ENCODE results near the gene MCM10. TPM values are rescaled to one million over a fixed set of nuclear protein-coding genes. Genes with fewer than 3 reads are reported as not detected.
"Not testable (repeated sequence)": the region's sequence is repeated elsewhere in the genome, so short reads cannot be mapped to it uniquely, and the experiment has no call there.

The MCM10 gene
- total RNA-seq, 2 experiments from 2014 or later: 75.1 to 78.2 TPM

DNA sequence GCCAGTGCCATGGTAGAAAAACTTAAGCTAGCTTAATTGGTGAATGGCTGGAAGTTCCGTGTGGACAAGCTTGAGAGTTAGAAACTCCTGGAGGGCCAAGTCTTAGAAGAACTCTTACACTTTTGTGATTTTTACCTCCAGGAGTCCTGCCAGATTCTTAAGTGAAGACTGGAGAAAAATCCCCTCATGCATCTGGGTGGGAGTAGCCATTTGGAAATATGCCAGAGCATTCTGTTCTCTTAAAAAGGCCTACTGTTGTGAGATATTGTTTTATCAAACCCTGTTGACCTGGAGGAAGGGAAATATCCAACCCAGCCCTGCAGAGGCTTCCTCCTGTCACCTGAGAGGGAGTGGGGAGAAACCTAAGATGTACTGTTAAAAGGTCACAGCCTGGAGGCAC, 17.6 kb upstream of the MCM10 start:
- no peak for DNase-seq
- Mint-ChIP-seq H3K9me3 (ENCODE audit: low read depth) (peaks cover 3% of the 10 kb centered on the region), H3K27ac (no peak overlapping the region), H3K4me3 (no peak overlapping the region), H3K27me3 (no peaks in the 10 kb centered on the region), H3K36me3 (peaks cover 44% of the 10 kb centered on the region), H3K4me1 (no peaks in the 10 kb centered on the region)
- CTCF ChIA-PET: no interaction called here
- no peak for ATAC-seq

DNA sequence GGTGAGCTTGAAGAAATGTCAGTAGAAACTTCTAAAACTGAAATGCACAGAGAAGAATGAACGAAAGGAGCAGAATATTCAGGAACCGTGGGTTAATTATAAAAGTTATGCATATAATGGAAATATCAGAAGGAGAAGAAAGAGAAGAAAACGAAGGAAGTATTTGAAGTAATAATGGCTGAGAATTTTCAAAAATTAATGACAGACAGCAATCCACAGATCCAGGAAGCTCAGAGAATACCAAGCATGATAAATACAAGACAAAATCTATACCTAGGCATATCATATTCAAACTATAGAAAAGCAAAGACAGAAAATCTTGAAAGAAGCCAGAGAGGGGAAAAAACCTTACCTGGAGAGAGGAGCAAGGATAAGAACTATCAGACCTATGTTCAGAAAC, 16.5 kb upstream of the MCM10 start:
- CTCF ChIA-PET: no interaction called here
- DNase-seq (no peak), ATAC-seq (no peak)
- Mint-ChIP-seq H3K27ac (no peak overlapping the region), H3K4me3 (no peak overlapping the region), H3K9me3 (ENCODE audit: low read depth) (peaks cover 3% of the 10 kb centered on the region), H3K36me3 (peaks cover 41% of the 10 kb centered on the region), H3K4me1 (no peaks in the 10 kb centered on the region), H3K27me3 (no peaks in the 10 kb centered on the region)

DNA sequence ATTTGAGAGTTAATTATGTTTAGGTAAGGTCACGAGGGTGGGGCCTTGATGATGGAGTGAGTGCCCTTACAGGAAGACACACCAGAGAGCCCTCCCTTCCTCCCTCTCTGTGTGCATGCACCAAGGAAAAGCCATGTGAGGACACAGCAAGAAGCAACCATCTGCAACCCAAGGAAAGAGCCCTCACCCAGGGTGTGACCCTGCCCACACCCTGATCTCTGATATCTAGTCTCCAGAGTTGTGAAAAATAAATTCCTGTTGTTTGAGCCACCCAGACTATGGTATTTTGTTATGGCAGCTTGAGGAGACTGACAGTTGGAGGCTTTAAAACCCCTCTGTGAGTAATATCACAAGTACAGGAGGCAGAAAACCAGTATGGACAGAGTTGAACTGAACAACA, 15.0 kb upstream of the MCM10 start:
- ATAC-seq (no peak), DNase-seq (no peak)
- Mint-ChIP-seq H3K27me3 (no peaks in the 10 kb centered on the region), H3K4me3 (no peak overlapping the region), H3K36me3 (peaks cover 27% of the 10 kb centered on the region), H3K27ac (no peak overlapping the region), H3K4me1 (no peaks in the 10 kb centered on the region), H3K9me3 (ENCODE audit: low read depth) (peaks cover 3% of the 10 kb centered on the region)
- CTCF ChIA-PET: interaction anchor here (2.6 kb wide), 1 partner anchor 14 kb away, joined by 9 read pairs; the partner anchor contains the start of gene MCM10

DNA sequence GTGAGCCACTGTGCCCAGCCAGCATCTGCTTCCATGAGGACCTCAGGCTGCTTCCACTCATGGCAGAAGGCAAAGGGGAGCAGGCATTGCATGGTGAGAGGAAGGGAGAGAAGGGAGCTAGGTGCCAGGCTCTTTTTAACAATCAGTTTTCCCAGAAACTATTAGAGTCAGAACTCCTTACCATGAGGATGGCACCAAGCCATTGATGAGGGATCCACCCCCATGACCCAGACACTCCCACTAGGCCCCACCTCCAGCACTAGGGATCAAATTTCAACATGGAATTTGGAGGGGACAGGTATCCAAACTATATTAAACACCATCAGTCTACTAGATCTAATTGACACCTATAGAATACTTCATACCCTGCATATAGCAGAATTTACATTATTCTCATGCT, 14.2 kb upstream of the MCM10 start:
- H3K27me3 Mint-ChIP-seq: no peaks in the 10 kb centered on the region
- DNase-seq: no peak
- CTCF ChIA-PET: interaction anchor here (2.6 kb wide), 1 partner anchor 14 kb away, joined by 9 read pairs; the partner anchor contains the start of gene MCM10
- H3K27ac Mint-ChIP-seq: no peak overlapping the region
- ATAC-seq: no peak
- no peaks in the 10 kb centered on the region for H3K4me1 Mint-ChIP-seq
- peaks cover 3% of the 10 kb centered on the region for H3K9me3 Mint-ChIP-seq (ENCODE audit: low read depth)
- no peak overlapping the region for H3K4me3 Mint-ChIP-seq
- H3K36me3 Mint-ChIP-seq: peaks cover 25% of the 10 kb centered on the region

DNA sequence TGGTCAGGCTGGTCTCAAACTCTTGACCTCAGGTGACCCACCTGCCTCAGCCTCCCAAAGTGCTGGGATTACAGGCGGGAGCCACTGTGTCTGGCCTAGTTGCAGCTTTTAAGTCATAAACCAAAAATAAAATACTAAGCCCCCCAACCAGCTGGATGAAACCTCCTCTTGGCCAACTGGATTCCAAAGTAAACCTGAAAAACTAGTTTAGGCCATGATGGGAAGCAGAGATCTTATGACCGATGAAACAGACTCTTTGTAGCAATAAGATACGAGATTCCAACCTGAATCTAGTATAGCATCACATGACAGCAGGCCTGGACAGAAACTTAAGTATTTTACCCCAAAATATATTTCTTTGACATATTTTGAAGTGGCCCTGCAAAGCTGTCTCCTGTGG, 9.1 kb upstream of the MCM10 start:
- Mint-ChIP-seq H3K27me3 (no peaks in the 10 kb centered on the region), H3K27ac (no peak overlapping the region), H3K36me3 (no peaks in the 10 kb centered on the region), H3K9me3 (ENCODE audit: low read depth) (no peaks in the 10 kb centered on the region), H3K4me1 (peaks cover under 1% of the 10 kb centered on the region), H3K4me3 (no peak overlapping the region)
- ATAC-seq: no peak
- DNase-seq: no peak
- CTCF ChIA-PET: interaction anchor here (1.4 kb wide), 2 partner anchors 9 to 150 kb away, joined by 3 to 4 read pairs; partner anchors contain the start of gene MCM10

DNA sequence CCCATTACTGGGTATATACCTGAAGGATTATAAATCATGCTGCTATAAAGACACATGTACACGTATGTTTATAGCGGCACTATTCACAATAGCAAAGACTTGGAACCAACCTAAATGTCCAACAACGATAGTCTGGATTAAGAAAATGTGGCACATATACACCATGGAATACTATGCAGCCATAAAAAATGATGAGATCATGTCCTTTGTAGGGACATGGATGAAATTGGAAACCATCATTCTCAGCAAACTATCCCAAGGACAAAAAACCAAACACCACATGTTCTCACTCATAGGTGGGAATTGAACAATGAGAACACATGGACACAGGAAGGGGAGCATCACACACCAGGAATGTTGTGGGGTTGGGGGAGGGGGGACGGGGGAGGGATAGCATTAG, 5.5 kb upstream of the MCM10 start:
- DNase-seq; H3K27me3 Mint-ChIP-seq; H3K9me3 Mint-ChIP-seq (ENCODE audit: low read depth); H3K36me3 Mint-ChIP-seq; ATAC-seq; H3K27ac Mint-ChIP-seq; CTCF ChIA-PET; H3K4me3 Mint-ChIP-seq: not testable (repeated sequence)
- H3K4me1 Mint-ChIP-seq: peaks cover 15% of the 10 kb centered on the region

DNA sequence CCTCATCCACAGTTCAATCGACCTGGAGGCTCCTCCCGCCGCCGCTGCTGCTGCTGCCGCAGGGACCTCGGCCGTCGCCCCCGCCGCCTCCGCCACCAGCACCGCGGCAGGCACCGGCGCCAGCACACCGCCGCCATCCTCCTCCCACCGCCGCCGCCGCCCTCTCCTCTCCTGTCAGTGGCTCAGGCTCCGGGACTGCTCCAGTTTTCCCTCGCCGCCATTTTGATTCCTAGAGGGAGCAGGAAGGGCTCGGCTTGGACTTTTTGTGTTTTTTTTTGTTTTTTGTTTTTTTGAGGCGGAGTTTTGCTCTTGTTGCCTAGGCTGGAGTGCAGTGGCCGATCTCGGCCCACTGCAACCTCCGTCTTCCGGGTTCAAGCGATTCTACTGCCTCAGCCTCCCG, 3.0 kb upstream of the MCM10 start:
- no peak for ATAC-seq
- peaks cover 6% of the 10 kb centered on the region for H3K36me3 Mint-ChIP-seq
- peaks cover 32% of the 10 kb centered on the region for H3K4me1 Mint-ChIP-seq
- peak overlapping the region; percentile 54 for H3K4me3 Mint-ChIP-seq
- H3K27ac Mint-ChIP-seq: peak overlapping the region; percentile 67
- peaks cover 2% of the 10 kb centered on the region for H3K27me3 Mint-ChIP-seq
- CTCF ChIA-PET: interaction anchor here (1.0 kb wide), 1 partner anchor 144 kb away, joined by 4 read pairs; no protein-coding TSS in a partner anchor
- no peak for DNase-seq
- H3K9me3 Mint-ChIP-seq (ENCODE audit: low read depth): no peaks in the 10 kb centered on the region

DNA sequence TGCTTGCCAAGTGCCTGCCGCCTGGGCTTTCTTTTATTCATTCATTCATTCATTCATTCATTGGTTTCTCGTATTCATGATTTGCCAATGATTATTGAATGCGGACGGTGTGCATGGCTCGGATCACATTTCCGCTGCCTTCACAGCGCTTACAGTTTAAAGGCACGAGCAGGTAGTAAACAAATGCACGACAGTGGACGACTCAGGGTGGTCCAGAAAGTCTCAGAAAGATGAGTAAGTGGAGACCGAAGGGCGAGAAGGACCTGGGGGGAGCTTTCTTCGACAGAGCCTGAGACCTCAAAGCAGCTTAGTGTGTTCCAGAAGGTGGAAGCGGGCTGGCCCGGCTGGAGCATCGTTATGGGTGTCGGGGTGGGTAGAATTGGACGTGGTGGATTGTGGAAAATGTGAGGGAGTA, 506 bp downstream of the MCM10 start:
- CTCF ChIA-PET: interaction anchor here (0.6 to 3.4 kb wide), 17 partner anchors 9 to 625 kb away, joined by 3 to 55 read pairs (median 5); partner anchors contain the start of genes OPTN and PHYH
- H3K36me3 Mint-ChIP-seq: peaks cover 23% of the 10 kb centered on the region
- peak; percentile 55 for DNase-seq
- peaks cover 49% of the 10 kb centered on the region for H3K4me1 Mint-ChIP-seq
- ATAC-seq: peak; percentile 27
- peak overlapping the region; percentile 69 for H3K27ac Mint-ChIP-seq
- no peaks in the 10 kb centered on the region for H3K9me3 Mint-ChIP-seq (ENCODE audit: low read depth)
- peak overlapping the region; percentile 88 for H3K4me3 Mint-ChIP-seq
- H3K27me3 Mint-ChIP-seq: peaks cover 2% of the 10 kb centered on the region

DNA sequence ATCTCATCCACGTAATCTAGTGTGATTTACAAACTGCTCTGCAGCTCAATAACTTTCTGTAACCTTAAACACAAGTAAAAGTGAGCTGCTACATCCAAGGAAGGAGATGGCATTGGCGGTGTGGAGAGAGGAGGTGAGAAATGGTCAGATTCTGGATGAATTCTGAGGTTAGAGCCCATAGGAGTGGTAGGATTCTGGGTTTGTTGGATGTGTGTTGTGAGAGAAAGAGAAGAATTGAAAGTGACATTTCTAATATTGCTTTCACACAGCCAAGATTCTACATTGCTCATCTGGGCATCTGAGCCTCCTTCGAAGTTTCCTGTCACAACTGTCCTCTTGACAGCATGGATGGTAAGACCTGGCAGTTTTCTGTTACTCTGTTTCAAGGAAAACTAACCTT, 2.5 kb downstream of the MCM10 start:
- Mint-ChIP-seq H3K36me3 (peaks cover 31% of the 10 kb centered on the region), H3K4me3 (no peak overlapping the region), H3K9me3 (ENCODE audit: low read depth) (no peaks in the 10 kb centered on the region), H3K27me3 (peaks cover 2% of the 10 kb centered on the region), H3K27ac (no peak overlapping the region), H3K4me1 (peaks cover 44% of the 10 kb centered on the region)
- DNase-seq (no peak), ATAC-seq (no peak)
- CTCF ChIA-PET: no interaction called here

DNA sequence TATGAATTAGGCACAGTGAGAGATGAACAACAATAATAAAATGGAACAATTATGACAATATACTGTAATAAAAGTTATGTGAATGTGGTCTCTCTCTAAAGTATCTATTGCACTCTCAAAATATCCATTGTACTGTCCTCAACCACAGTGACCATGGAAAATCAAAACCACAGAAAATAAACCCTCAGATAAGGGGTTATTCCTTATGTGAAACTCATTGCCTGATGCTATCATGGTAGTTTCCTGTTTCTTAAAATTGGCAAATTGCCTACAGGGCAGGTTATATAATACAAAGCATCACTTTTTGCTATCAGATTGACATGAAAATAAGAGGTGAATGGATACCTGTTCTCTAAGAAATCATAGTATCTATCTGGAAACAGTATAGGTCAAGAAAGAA, 3.8 kb downstream of the MCM10 start:
- CTCF ChIA-PET: no interaction called here
- Mint-ChIP-seq H3K27me3 (no peaks in the 10 kb centered on the region), H3K4me3 (no peak overlapping the region), H3K4me1 (peaks cover 39% of the 10 kb centered on the region), H3K9me3 (ENCODE audit: low read depth) (no peaks in the 10 kb centered on the region), H3K36me3 (peaks cover 36% of the 10 kb centered on the region), H3K27ac (no peak overlapping the region)
- DNase-seq (no peak), ATAC-seq (no peak)

DNA sequence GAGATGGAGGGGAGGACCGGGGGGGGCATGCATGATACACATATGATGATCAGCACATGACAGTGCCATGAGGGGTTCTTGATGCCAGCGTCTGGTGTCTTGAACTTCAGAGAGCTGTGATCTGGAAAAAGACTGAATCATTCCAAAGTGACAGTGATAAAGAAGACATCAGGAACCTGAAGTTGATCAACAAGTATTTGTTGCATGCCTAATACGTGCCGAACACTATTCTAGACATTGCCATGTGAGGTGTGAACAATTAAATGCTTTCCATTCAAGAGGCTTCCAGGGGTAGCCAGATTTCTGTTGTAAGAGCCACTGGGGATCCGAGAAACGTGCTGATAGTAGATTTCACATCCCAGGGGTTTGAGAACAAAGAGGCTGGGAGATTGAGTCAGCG, 6.2 kb downstream of the MCM10 start:
- peaks cover 45% of the 10 kb centered on the region for H3K36me3 Mint-ChIP-seq
- ATAC-seq: no peak

DNA sequence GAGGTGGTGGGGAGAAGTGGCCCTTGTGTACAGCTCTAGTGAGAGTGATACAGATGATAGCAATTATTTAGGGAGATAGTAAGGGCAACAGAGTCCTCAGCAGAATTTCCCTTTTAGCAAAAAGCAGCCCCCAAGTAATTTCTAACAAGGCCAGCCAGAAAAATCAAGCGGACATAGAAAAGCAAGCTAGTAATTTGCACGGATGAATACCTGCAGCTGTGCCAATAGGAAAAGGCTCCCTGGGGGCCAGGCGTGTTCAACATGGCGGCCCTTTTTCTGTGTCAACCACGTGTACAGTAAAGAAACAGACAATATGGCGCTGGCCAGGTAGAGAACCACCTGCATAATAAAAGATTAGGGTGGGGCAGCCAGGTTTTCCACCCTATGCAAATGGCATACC, 7.4 kb downstream of the MCM10 start:
- H3K27me3 Mint-ChIP-seq: no peaks in the 10 kb centered on the region
- H3K36me3 Mint-ChIP-seq: peaks cover 51% of the 10 kb centered on the region
- no peaks in the 10 kb centered on the region for H3K9me3 Mint-ChIP-seq (ENCODE audit: low read depth)
- no peak for ATAC-seq
- peaks cover 13% of the 10 kb centered on the region for H3K4me1 Mint-ChIP-seq
- no peak overlapping the region for H3K27ac Mint-ChIP-seq
- CTCF ChIA-PET: no interaction called here
- no peak for DNase-seq
- no peak overlapping the region for H3K4me3 Mint-ChIP-seq

More for the DNA sequence above, 6.2 kb downstream of the MCM10 start:
- Mint-ChIP-seq H3K9me3 (ENCODE audit: low read depth) (no peaks in the 10 kb centered on the region), H3K4me3 (no peak overlapping the region), H3K4me1 (peaks cover 22% of the 10 kb centered on the region), H3K27ac (no peak overlapping the region), H3K27me3 (no peaks in the 10 kb centered on the region)
- no peak for DNase-seq
- CTCF ChIA-PET: no interaction called here

DNA sequence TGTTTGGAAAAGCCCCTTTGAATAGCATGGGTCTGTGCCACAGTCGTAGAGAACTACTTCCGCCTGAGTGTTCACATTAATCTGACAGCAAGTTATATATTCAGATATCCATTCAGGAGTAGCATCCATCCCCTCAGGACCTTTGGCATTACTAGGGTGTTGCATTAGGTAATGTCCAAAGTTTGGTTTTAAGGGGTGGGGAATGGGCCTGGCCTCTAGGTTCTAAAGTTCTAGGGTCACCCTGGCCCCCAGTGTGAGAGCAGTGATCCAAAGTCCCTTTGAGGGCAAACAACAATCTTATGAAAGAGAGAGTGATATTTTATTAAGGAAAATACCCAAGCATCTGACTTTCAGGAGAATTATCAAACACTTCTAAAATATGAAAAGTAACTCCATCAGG, 12.3 kb downstream of the MCM10 start:
- H3K9me3 Mint-ChIP-seq (ENCODE audit: low read depth): no peaks in the 10 kb centered on the region
- DNase-seq (no peak), ATAC-seq (no peak)
- no peaks in the 10 kb centered on the region for H3K27me3 Mint-ChIP-seq
- peaks cover 64% of the 10 kb centered on the region for H3K36me3 Mint-ChIP-seq
- CTCF ChIA-PET: interaction anchor here (0.7 kb wide), 2 partner anchors 20 to 128 kb away, joined by 3 read pairs; no protein-coding TSS in a partner anchor
- no peaks in the 10 kb centered on the region for H3K4me1 Mint-ChIP-seq
- no peak overlapping the region for H3K4me3 Mint-ChIP-seq
- H3K27ac Mint-ChIP-seq: no peak overlapping the region

DNA sequence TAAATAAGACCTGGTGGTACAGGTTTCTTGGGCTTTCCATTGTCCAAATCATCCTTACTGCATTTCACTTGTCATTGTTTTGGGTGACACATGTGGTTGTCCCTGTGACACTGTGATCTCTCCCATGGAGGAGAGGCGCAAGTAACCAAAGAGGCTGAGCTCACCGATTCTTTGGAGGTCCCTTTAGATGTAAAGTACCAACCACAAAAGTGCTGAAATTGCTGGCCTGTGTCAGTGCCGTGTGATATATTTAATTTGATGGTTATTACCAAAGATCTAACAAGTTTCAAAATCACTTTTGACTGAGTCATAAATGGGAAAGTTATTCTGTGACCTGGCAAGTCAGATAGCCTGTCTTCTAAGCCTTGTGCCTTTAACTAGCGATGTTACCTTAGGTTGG, 19.4 kb downstream of the MCM10 start:
- Mint-ChIP-seq H3K4me3 (no peak overlapping the region), H3K9me3 (ENCODE audit: low read depth) (no peaks in the 10 kb centered on the region), H3K27me3 (no peaks in the 10 kb centered on the region), H3K36me3 (peaks cover 75% of the 10 kb centered on the region), H3K4me1 (peaks cover 9% of the 10 kb centered on the region), H3K27ac (no peak overlapping the region)
- CTCF ChIA-PET: interaction anchor here (2.1 kb wide), 1 partner anchor 19 kb away, joined by 8 read pairs; the partner anchor contains the start of gene MCM10
- ATAC-seq (peak; percentile 70), DNase-seq (peak; percentile 44)

DNA sequence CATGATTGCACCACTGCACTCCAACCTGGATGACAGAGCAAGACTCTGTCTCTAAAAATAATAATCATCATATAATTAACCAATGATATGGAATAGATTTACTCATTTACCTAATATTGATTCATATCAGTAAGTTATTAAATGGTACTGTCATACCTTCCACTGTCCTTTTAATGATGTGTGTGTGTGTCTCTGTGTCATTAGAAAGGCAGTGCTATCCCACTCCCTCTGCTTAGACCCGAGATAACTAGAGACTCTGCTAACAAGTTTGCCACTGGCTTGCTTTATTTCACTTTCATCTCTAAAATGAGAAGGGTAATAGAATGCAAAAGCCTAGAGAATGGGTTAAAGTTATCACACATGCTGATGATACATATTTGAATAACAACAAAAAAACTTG, 21.1 kb downstream of the MCM10 start:
- CTCF ChIA-PET: no interaction called here
- peaks cover 79% of the 10 kb centered on the region for H3K36me3 Mint-ChIP-seq
- DNase-seq: no peak

More for the DNA sequence above, 21.1 kb downstream of the MCM10 start:
- Mint-ChIP-seq H3K4me1 (peaks cover 9% of the 10 kb centered on the region), H3K4me3 (no peak overlapping the region), H3K27me3 (no peaks in the 10 kb centered on the region), H3K27ac (no peak overlapping the region), H3K9me3 (ENCODE audit: low read depth) (no peaks in the 10 kb centered on the region)
- ATAC-seq: no peak

Measured in activated CD8-positive, alpha-beta memory T cell treated with anti-CD3 and anti-CD28 coated beads, Interleukin-2, amount 10 ng/mL, durations not matched to agents 7 days and 5 days (primary cell).